CD14-positive monocyte (primary cell): Measurements from ENCODE around the gene DUSP19. TPM values are rescaled to one million over a fixed set of nuclear protein-coding genes. Genes with fewer than 3 reads are reported as not detected.

Experiments used
- DNase-seq, 3 donors: peaks; one replicate each; pipeline ENCODE4 v3.0.0-alpha.2; 2011 to 2022
- H2AFZ ChIP-seq: 2 replicates; pipeline ENCODE4 v1.6.0; 2012; ENCODE audit warnings: mild to moderate bottlenecking, low read depth, low read length, inconsistent platforms; ENCODE audit not compliant: insufficient read depth, poor library complexity, severe bottlenecking
- H3K27ac ChIP-seq, 2 donors: 1 replicate in 1 of 2; 2 replicates in 1 of 2; pipeline ENCODE4 v1.5.1; 2012 to 2013; ENCODE audit warnings: low read length in 2 of 2, control low read depth in 1 of 2, inconsistent platforms in 1 of 2, low read depth in 1 of 2, mild to moderate bottlenecking in 1 of 2
- H3K27me3 ChIP-seq, 2 donors: one replicate each; pipeline versions ENCODE4 v1.6.0 to v1.6.1; 2011 to 2013; ENCODE audit warnings: low read length in 2 of 2; ENCODE audit not compliant: control insufficient read depth in 2 of 2, insufficient read depth in 2 of 2
- H3K36me3 ChIP-seq, 2 donors: replicated peaks in 1 of 2; 1 replicate in 1 of 2; 2 replicates in 1 of 2; pipeline versions ENCODE4 v1.5.1 to v1.6.1; 2012 to 2013; ENCODE audit warnings: low read length in 2 of 2, control low read depth in 1 of 2, inconsistent platforms in 1 of 2, mild to moderate bottlenecking in 1 of 2; ENCODE audit not compliant: insufficient read depth in 2 of 2, control insufficient read depth in 1 of 2
- H3K4me1 ChIP-seq, 2 donors: 1 replicate in 1 of 2; 2 replicates in 1 of 2; pipeline versions ENCODE4 v1.5.1 to v1.6.1; 2012 to 2013; ENCODE audit warnings: low read length in 2 of 2, control low read depth in 1 of 2, inconsistent platforms in 1 of 2, mild to moderate bottlenecking in 1 of 2, moderate library complexity in 1 of 2; ENCODE audit not compliant: insufficient read depth in 2 of 2, control insufficient read depth in 1 of 2
- H3K4me2 ChIP-seq: replicated peaks from 2 replicates; pipeline ENCODE3; 2012; ENCODE audit warnings: low read length, moderate library complexity, mild to moderate bottlenecking; ENCODE audit not compliant: poor library complexity, severe bottlenecking; ENCODE audit errors: extremely low read depth
- H3K4me3 ChIP-seq, 3 experiments: fragments of 200-600 bp in 1 of 3; sonication (generic) in 1 of 3; replicated peaks in 1 of 3; 1 replicate in 2 of 3; 2 replicates in 1 of 3; pipeline ENCODE4 v1.5.1; 2011 to 2013; ENCODE audit warnings: low read length in 3 of 3, mild to moderate bottlenecking in 3 of 3, control low read depth in 2 of 3, low read depth in 2 of 3, inconsistent platforms in 1 of 3, moderate library complexity in 1 of 3
- H3K79me2 ChIP-seq: 2 replicates; pipeline ENCODE4 v1.6.0; 2012; ENCODE audit warnings: mild to moderate bottlenecking, control low read depth, inconsistent platforms, low read length, moderate library complexity; ENCODE audit not compliant: insufficient read depth
- H3K9ac ChIP-seq: 2 replicates; pipeline ENCODE4 v1.6.0; 2017; ENCODE audit warnings: low read length, mild to moderate bottlenecking; ENCODE audit not compliant: insufficient read depth, poor library complexity, severe bottlenecking
- H3K9me3 ChIP-seq, 2 donors: replicated peaks in 1 of 2; 1 replicate in 1 of 2; 2 replicates in 1 of 2; pipeline versions ENCODE4 v1.5.1 to v1.6.1; 2012 to 2013; ENCODE audit warnings: low read length in 2 of 2, control low read depth in 1 of 2; ENCODE audit not compliant: control insufficient read depth in 1 of 2, insufficient read depth in 1 of 2
- H4K20me1 ChIP-seq: 2 replicates; pipeline ENCODE4 v1.6.0; 2012; ENCODE audit warnings: mild to moderate bottlenecking, low read length, control low read depth, moderate library complexity; ENCODE audit not compliant: insufficient read depth
- H3K27ac Mint-ChIP-seq, 7 donors: one replicate each; pipeline ENCODE4 v1.8.0; 2020; ENCODE audit warnings: mild to moderate bottlenecking in 7 of 7, mixed read lengths in 7 of 7, moderate library complexity in 6 of 7, inconsistent platforms in 2 of 7
- H3K27me3 Mint-ChIP-seq, 3 donors: one replicate each; pipeline ENCODE4 v1.8.0; 2021 to 2022; ENCODE audit warnings: low read depth in 3 of 3, mild to moderate bottlenecking in 3 of 3, mixed read lengths in 3 of 3, moderate library complexity in 3 of 3, inconsistent platforms in 1 of 3
- H3K36me3 Mint-ChIP-seq, 2 donors: one replicate each; pipeline ENCODE4 v1.8.0; 2020; ENCODE audit warnings: mixed read lengths in 2 of 2, inconsistent platforms in 1 of 2, mild to moderate bottlenecking in 1 of 2
- H3K4me1 Mint-ChIP-seq: one replicate; pipeline ENCODE4 v1.8.0; 2020; ENCODE audit warnings: mild to moderate bottlenecking, mixed read lengths
- H3K4me3 Mint-ChIP-seq, 2 donors: one replicate each; pipeline ENCODE4 v1.8.0; 2020; ENCODE audit warnings: mild to moderate bottlenecking in 2 of 2, mixed read lengths in 2 of 2, moderate library complexity in 1 of 2
- H3K9me3 Mint-ChIP-seq, 7 donors: one replicate each; pipeline ENCODE4 v1.8.0; 2020 to 2022; ENCODE audit warnings: mixed read lengths in 7 of 7, mild to moderate bottlenecking in 6 of 7, moderate library complexity in 6 of 7, inconsistent platforms in 2 of 7
- WGBS: methylation state at CpG from one replicate; pipeline ENCODE4 v1.1.5; 2013; ENCODE audit warnings: missing lambda C conversion rate; ENCODE audit not compliant: insufficient coverage; 5-methylcytosine and 5-hydroxymethylcytosine counted together
- intact Hi-C, 2 donors: fragments of 100-400 bp; cut with micrococcal nuclease; formaldehyde crosslinking; loops; one replicate each; pipeline versions ENCODE4 v1.15.0 to v1.15.1; 2023
- polyA plus RNA-seq, 3 donors: library from polyadenylated mRNA; depleted of rRNA in 1 of 3; unstranded in 2 of 3; stranded (reverse) in 1 of 3; fragments of 300-500 nt in 2 of 3; fragments of >200 nt in 1 of 3; fragmentation: Illumina TruSeq in 2 of 3; gene quantifications; 1 replicate in 2 of 3; 2 replicates in 1 of 3; pipeline ENCODE4 v1.2.3, GENCODE V29; 2012 to 2021
- TF ChIP-seq, protein P1 (sequence below): fragments of 200-600 bp; IDR thresholded peaks from one replicate; pipeline ENCODE4 v1.8.0; 2022; ENCODE audit warnings: antibody characterized with exemption, mild to moderate bottlenecking

The DUSP19 gene
- polyA plus RNA-seq, 3 donors = 0.13 to 0.30 (median 0.25) TPM

DNA sequence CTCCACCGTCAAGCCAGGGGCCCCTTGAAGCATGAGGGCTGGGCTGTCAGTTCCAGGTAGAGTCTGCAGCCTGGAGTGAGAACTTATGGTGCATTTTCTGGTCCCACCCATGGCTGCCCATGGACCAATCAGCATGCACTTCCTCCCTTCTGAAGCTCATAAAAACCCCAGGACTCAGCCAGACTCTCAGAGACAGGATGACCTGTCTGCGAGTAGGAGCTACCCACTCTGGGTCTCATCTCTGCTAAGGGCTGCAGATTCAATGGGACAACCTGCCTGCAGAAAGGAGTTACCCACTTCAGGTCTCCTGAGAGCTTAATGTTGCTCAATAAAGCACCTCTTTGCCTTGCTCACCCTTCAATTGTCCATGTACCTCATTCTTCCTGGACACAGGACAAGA lies 9.4 kb upstream of the DUSP19 start:
- peaks cover 9 to 22% (median 15%) of the 10 kb centered on the region in 7 donors for H3K9me3 Mint-ChIP-seq
- no peaks in the 10 kb centered on the region for H4K20me1 ChIP-seq
- peak overlapping the region in 1 of 7 donors; percentile 16 for H3K27ac Mint-ChIP-seq
- H3K9me3 ChIP-seq = peaks cover 0 to 16% of the 10 kb centered on the region in 2 donors
- no peak overlapping the region for H3K4me2 ChIP-seq
- no peak overlapping the region for H3K27ac ChIP-seq
- no peaks in the 10 kb centered on the region for H3K36me3 Mint-ChIP-seq
- H3K4me1 Mint-ChIP-seq = no peaks in the 10 kb centered on the region
- DNase-seq = no peak
- H2AFZ ChIP-seq = no peak overlapping the region
- H3K79me2 ChIP-seq = no peaks in the 10 kb centered on the region
- no peak overlapping the region for H3K9ac ChIP-seq
- TF ChIP-seq, protein P1, sequence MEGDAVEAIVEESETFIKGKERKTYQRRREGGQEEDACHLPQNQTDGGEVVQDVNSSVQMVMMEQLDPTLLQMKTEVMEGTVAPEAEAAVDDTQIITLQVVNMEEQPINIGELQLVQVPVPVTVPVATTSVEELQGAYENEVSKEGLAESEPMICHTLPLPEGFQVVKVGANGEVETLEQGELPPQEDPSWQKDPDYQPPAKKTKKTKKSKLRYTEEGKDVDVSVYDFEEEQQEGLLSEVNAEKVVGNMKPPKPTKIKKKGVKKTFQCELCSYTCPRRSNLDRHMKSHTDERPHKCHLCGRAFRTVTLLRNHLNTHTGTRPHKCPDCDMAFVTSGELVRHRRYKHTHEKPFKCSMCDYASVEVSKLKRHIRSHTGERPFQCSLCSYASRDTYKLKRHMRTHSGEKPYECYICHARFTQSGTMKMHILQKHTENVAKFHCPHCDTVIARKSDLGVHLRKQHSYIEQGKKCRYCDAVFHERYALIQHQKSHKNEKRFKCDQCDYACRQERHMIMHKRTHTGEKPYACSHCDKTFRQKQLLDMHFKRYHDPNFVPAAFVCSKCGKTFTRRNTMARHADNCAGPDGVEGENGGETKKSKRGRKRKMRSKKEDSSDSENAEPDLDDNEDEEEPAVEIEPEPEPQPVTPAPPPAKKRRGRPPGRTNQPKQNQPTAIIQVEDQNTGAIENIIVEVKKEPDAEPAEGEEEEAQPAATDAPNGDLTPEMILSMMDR = no peak
- peaks cover 0 to 13% of the 10 kb centered on the region in 2 donors for H3K27me3 ChIP-seq
- H3K27me3 Mint-ChIP-seq = peaks cover 10 to 32% (median 31%) of the 10 kb centered on the region in 3 donors
- intact Hi-C loops = no loop called here
- no peak overlapping the region for H3K4me3 ChIP-seq
- 95% methylated on average over 2 of the region's 2 CpGs for WGBS
- no peaks in the 10 kb centered on the region for H3K4me1 ChIP-seq
- no peak overlapping the region for H3K4me3 Mint-ChIP-seq
- no peaks in the 10 kb centered on the region for H3K36me3 ChIP-seq

DNA sequence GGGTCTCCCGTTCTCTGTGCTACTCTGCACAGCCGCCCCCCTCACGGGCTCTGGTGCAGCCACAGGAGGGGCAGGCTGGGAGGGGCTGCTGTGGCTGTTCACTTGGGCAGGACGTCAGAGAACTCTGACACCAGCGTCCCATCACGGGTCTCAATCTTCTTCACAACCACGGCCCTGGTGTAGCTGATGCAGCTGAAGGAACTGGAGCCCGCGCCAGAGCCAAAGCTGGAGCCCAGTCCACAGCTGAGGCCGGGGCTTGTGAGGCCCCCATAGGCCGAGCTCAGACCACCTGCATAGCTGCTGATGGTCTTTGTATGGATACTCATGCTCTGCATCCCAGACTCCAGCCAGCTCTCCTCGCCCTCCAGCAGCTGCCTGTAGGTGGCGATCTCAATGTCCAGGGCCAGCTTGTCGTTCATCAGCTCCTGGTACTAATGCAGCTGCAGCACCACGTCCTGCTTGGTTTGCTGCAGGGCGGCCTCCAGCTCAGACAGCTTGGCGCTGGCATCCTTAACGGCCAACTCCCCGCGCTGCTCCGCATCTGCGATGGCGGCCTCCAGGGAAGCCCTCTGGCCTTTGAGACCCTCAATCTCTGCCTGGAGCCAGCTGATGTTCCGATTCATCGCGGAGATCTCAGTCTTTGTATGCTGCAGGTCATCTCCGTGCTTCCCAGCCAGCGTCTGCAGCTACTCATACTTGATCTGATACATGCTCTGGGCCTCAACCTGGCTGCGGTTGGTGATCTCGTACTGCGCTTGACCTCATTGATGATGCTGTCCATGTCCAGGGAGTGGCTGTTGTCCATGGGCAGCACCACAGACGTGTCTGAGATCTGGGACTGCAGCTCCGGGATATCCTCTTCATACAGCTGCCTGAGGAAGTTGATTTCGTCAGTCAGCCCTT lies 7.4 kb upstream of the DUSP19 start:
- H3K4me1 ChIP-seq = no peaks in the 10 kb centered on the region
- Mint-ChIP-seq H3K9me3 (peaks cover 9 to 22% (median 15%) of the 10 kb centered on the region in 7 donors), H3K27ac (no peak overlapping the region), H3K4me3 (peak overlapping the region in 1 of 2 donors; percentile 26), H3K27me3 (peaks cover 10 to 29% (median 27%) of the 10 kb centered on the region in 3 donors), H3K36me3 (no peaks in the 10 kb centered on the region), H3K4me1 (no peaks in the 10 kb centered on the region)
- TF ChIP-seq, protein P1 = peak; percentile 14
- no peak for DNase-seq
- H4K20me1 ChIP-seq = no peaks in the 10 kb centered on the region
- H3K9me3 ChIP-seq = peaks cover 0 to 16% of the 10 kb centered on the region in 2 donors
- H3K4me3 ChIP-seq = no peak overlapping the region
- WGBS = 73% methylated on average over 31 of the region's 34 CpGs
- peaks cover 13 to 23% of the 10 kb centered on the region in 2 donors for H3K27me3 ChIP-seq
- H3K27ac ChIP-seq = no peak overlapping the region
- no peaks in the 10 kb centered on the region for H3K36me3 ChIP-seq
- H3K4me2 ChIP-seq = no peak overlapping the region
- no peaks in the 10 kb centered on the region for H3K79me2 ChIP-seq
- no peak overlapping the region for H2AFZ ChIP-seq
- H3K9ac ChIP-seq = no peak overlapping the region
- intact Hi-C loops = no loop called here
